Heart left ventricle (tissue), 13 donors: ENCODE results near the gene LRP1.

Source experiments
- POLR2A ChIP-seq, 2 donors: fragments of 450-650 bp; IDR thresholded peaks; one replicate each; pipeline ENCODE4 v1.6.1; 2017; ENCODE audit warnings: antibody characterized with exemption in 2 of 2, mild to moderate bottlenecking in 2 of 2, moderate library complexity in 2 of 2
- TF ChIP-seq, protein P1 (sequence below), 12 donors: fragments of 200-600 bp; sonication (generic) in 4 of 12; IDR thresholded peaks; one replicate each; pipeline versions ENCODE4 v1.5.0 to v1.8.0; 2018 to 2022; ENCODE audit warnings: antibody characterized with exemption in 12 of 12, mild to moderate bottlenecking in 5 of 12
- donor health status: ischemic (EF 13 %, LVEDD 7.1; RV severe dilation, severe dysfunction).
- donor health status: DM: no; HTN: yes; CAD: no.
- donor health status: DM: no; HTN: no; CAD: no.
- donor health status: ischemic (EF 25% LVEDD 6.9; RV normal size, moderate dysfunction).
- donor health status: ischemic (EF 25% LVEDD 5.7; RV mildly dilated, moderate dysfunction).
- donor health status: ischemic (EF 35%, LVEDD 5.7; RV mildly dilated, moderate dysfunction).
- donor health status: nonischemic (EF 11% LVEDD 7.7; RV severe dilation, severe dysfunction).
- donor health status: DM: yes; HTN: yes; CAD: no.
- donor health status: PGD.
- donor health status: ischemic (EF 29% LVEDD 5.4; RV normal size, mild dysfunction).
- donor health status: nonischemic (EF 23%, LVEDD 6.1; RV moderate dilation, normal function).

DNA sequence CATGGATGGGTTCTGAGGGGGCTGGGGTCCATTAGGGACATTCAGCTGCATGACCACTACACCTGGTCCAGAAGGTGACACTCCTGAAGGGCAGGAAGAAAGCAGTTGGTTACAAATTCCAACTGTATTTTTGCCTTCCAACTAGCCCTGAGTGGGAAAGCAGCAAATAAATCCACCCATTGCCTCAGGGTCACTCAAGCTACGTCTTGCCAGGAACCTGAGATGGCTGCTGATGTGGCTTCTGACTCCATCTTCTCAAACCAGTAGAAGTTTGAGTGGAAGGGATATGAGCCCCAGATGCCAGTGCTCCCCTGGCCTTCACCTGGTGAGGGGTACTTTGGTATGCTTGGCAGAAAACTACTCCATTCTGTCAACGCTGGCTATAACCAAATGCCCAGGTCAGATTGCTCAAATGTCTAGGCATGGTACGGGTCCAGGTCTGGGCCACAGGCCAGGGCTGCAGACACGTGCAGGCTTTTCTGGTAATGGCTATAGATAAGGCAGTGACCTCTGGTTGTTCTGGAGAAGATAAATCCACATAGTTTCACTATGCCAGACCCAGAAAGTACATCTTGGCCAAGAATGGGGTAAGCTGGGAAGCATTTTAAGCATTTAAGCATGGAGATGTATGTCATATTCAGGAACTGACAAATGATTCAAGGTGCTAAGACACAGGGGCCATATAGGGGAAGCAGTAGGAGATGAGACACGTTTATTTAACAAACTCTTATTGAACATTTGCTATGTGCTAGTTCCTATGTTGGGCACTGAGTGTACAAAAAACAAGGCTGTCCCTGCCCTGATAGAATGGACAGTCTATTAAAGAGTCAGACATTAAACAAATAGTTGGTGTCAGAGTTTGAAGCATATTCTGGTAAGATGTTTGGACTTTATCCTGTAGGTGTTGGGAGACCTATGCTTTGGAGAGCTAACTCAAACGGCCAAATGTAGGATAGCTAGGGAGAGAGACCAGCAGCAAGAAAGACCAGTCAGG lies 131.0 kb downstream of the LRP1 start:
- TF ChIP-seq POLR2A (IDR thresholded peaks at IDR 0.05): no peak
- TF ChIP-seq, protein P1, sequence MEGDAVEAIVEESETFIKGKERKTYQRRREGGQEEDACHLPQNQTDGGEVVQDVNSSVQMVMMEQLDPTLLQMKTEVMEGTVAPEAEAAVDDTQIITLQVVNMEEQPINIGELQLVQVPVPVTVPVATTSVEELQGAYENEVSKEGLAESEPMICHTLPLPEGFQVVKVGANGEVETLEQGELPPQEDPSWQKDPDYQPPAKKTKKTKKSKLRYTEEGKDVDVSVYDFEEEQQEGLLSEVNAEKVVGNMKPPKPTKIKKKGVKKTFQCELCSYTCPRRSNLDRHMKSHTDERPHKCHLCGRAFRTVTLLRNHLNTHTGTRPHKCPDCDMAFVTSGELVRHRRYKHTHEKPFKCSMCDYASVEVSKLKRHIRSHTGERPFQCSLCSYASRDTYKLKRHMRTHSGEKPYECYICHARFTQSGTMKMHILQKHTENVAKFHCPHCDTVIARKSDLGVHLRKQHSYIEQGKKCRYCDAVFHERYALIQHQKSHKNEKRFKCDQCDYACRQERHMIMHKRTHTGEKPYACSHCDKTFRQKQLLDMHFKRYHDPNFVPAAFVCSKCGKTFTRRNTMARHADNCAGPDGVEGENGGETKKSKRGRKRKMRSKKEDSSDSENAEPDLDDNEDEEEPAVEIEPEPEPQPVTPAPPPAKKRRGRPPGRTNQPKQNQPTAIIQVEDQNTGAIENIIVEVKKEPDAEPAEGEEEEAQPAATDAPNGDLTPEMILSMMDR (IDR thresholded peaks at IDR 0.05): no peak
